NCI-H2107 (cell line): ENCODE results near the gene ARHGAP15.

ENCODE experiments used
- DNase-seq: peaks from one replicate; lab custom pipeline; 2025; lab: John Stamatoyannopoulos, UW

ARHGAP15 gene

DNA sequence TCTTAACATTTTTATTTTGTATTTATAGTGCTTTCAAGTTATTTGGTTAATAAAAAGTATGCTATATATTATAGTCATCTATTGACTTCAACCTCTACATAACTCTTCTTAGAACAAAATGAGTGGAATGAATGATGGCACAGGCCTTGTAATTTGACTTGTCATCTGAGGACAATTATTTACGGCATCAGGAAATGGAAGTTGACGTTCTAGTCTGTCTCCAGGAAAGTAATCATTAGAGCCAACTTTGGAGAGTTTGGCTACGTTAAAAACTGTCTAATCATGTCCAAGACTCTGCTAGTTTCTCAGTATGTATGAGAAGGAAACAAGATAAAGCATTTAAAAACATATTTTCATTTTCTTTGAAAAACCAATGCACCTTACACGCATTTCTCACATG, 353.6 kb downstream of the ARHGAP15 start:
- no peak for DNase-seq

GRCh38 chr2:143486976-143487375, 357.8 kb downstream of the ARHGAP15 start:
- DNase-seq, result no peak

DNA sequence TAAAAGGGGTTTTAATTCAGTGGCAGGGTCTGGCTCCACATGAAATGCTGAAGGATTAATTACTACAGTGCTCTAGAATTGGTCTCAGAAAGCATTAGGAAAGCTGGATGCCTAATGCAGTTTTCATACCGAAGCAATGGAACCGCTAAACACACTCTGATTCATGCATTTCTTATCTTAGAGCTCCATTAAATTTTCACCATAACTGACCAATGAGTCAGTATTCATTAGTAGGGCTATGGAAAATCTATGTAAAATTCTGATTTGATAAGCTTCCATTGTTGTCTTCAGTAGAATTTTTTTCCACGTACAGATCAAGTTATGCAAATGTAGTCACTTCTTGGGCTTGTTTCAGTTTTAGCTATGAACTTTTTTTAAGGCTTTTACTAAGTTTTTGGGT, 359.9 kb downstream of the ARHGAP15 start:
- no peak for DNase-seq

DNA sequence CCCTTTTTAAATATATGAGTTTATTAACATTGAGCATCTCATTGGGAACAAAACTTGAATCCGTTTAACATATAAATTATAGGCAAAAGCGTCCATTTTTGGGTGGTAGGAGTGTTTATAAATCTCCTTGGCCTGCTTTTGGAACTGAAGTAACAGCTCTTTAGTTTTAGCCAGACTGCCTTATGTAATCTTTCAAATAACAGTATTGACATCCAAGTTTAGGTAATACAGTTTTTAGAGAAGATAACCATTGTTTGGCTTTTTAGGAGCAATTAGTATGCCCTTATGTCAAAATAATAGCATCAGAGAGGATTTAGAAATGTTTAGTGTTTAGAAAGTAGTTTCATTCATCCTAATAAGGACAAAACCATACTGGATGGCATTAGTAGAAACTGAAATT, 361.9 kb downstream of the ARHGAP15 start:
- no peak for DNase-seq

- DNase-seq, result no peak
These were observed 364.1 kb downstream of the ARHGAP15 start for GRCh38 chr2:143493339-143493738.

DNA sequence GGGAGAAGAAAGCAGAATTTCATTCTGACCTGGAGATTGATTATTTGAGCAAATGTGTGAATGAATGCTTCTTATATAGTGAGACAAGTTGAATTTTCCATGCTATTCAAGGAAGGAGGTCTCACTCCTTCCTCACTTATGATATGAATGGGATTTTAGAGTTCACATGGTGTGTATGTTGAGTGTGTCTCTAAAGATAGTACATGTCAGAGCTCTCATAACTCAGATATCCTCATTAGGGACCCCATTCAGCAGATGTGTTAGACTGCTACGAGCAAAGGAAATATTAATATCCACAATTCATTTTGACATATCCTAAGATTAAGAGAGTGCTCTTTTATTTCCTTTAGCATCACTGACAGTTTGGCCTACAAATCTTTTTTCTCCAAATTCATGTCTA, 368.5 kb downstream of the ARHGAP15 start:
- DNase-seq, result no peak

DNA sequence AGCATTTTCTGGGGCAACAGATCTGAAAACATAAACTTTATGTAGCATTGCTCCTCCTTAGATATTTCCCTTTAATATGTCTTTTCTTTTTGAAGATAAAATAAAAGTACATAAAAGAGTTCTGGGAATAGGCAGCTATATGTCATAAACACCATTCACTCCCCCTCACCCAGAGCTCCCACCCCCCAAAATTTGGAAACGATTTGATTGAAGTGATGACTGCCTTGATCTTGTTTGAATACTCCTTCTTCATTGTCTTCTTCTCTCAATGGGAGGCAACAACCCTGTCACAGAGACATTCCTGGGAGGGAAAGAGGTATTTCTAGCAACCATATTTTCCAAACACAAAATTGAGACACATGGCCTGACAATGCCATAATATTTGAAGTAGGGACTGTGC, 369.3 kb downstream of the ARHGAP15 start:
- DNase-seq, result no peak

- DNase-seq, result no peak
These were observed 369.8 kb downstream of the ARHGAP15 start for GRCh38 chr2:143499061-143499460.

- no peak for DNase-seq
These were observed 372.0 kb downstream of the ARHGAP15 start for GRCh38 chr2:143501106-143501676.

DNA sequence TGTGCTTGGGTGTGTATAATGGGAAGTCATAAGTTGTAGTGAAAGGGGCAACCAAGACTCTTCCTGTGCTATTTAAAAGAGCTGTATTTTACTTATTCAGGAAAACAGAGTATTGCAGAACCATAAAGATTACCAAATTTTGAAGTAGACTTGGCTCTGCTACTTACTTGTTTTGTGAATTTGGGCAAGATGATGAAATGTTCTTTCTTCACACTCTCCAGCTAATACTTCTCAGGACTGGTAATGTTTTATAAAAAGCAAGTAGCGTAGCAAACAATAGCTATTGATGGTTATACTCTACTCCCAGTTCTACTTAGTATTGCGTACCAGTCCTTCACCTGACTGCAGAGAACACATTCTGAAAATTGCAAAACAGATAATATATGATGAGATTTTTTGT, 374.1 kb downstream of the ARHGAP15 start:
- DNase-seq, result no peak

- no peak for DNase-seq
These were observed 375.2 kb downstream of the ARHGAP15 start for GRCh38 chr2:143504397-143504796.

DNA sequence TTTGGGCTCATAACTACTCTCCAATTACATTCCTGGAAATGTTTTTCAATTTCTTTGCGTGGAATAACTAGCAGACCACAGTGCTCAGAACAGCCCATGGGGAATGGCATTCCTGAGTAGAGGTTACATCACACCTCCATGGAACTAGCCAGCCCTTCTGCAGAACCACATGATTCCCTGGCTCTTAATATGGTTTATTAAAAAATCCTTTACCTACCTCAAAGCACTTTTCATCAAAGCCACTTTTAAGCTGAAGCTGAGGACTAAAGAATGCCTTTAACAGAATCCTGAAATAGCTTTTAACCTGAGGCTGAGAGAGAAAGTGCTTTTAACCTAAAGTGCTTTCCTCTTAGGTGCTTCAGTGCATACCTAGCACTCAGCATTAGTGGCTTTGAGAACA, 376.3 kb downstream of the ARHGAP15 start:
- DNase-seq, result no peak

DNA sequence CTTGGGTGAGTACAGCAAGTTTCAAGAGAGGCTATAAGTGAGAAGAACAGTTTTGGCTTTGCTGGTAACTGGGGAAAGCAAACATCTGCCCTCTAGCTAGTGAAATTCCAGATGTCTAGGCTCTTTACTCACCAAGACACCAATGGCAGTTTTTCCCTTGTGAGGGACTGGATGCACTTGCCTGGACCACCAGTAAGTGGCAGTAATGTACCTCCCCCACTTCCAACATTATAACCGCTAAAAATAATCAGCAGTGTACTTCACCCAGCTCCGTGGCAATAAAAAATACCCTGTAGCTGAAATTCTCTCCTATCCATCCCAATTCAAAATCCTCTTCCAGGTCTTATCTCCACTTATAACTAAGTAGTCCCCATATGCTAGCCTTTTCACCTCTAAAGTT, 383.9 kb downstream of the ARHGAP15 start:
- no peak for DNase-seq

DNA sequence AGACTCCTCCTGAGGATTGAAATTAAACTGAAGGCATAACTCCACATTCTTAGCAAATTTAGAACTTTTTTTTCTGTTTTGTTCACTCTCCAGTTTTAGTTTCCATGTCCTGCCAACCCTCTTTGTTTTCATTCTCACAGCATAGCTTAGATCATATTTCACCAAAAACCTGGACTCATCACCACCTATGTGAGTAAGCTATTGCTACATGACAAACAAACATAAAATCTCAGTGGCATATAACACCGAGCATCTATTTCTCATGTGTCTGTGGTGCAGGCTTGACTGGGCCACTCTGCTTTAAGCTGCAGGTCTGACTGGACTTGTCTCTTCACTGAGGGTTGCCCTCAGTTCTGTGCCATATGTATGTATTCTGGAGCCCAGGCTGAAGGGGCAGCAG, 385.2 kb downstream of the ARHGAP15 start:
- DNase-seq, result no peak

DNA sequence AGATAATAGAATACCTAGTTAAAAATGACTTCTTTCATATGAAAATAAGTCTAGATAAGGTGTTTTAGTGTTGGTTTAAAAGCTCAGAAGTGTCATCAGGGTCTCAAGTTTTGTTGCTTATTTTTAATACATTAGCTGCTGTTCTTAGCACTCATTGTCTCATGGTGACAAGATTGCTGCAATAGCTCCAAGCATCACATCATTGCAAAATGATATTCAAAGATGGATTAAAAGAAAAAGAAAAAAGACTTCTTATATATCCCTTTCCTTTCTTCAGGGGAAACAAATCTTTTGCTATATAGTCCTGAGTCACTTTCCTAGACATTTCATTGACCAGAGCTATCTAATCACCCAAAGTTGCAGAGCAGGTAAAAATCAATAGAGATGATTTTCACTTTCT, 386.1 kb downstream of the ARHGAP15 start:
- no peak for DNase-seq

- DNase-seq, result no peak
These were observed 390.3 kb downstream of the ARHGAP15 start for GRCh38 chr2:143519521-143519920.

- DNase-seq, result no peak
These were observed 392.2 kb downstream of the ARHGAP15 start for GRCh38 chr2:143521396-143521795.

GRCh38 chr2:143522699-143523098, 393.5 kb downstream of the ARHGAP15 start:
- DNase-seq, result no peak

- DNase-seq, result no peak
These were observed 394.9 kb downstream of the ARHGAP15 start for GRCh38 chr2:143524119-143524553.

- DNase-seq, result no peak
These were observed 395.6 kb downstream of the ARHGAP15 start for GRCh38 chr2:143524559-143525401.

- no peak for DNase-seq
These were observed 396.2 kb downstream of the ARHGAP15 start for GRCh38 chr2:143525402-143525860.

DNA sequence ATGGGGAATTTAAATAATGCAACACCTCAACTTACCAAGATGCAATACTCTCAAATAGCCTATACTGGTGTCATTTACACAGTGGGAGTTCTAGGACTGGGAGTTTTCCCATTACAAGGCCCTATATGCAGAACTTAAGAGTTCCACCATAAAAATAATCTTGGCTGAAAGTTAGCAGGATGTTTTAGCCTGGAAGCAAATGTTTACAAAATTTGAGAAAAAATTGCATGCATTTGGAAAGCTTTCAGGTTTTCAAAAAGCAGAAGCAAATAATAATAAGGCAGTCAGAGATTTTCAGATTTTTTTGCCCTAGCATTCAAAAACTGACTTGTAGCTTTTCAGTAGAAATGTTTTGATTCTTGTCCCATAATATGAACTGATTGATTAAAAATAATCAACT, 397.3 kb downstream of the ARHGAP15 start:
- DNase-seq, result no peak

GRCh38 chr2:143528021-143528420, 398.8 kb downstream of the ARHGAP15 start:
- no peak for DNase-seq
